ENCODE results near the gene CCL2. TPM values are rescaled to one million over a fixed set of nuclear protein-coding genes. Genes with fewer than 3 reads are reported as not detected.

The CCL2 gene
- total RNA-seq, 1 donor from 2014 or later, result 44.1 TPM

DNA sequence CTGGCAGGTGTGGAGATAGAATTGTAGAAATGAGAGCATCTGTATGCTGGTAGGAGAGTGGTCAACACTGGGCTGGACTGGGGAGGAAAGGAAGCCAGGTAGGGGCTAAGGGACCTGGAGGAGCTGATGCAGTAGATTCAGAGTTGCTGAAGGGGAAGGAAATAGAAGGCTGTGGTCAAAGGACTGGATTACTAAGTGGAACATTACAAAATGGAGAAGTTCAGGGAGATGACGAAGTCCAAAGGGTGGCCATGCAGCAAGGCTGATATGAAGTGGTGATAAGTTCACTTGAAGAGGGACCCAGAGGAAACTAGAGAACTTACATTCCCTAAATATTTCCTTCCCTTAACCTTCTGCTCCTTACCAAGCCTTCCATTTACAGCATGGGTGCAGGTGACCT is 8.6 kb upstream of the CCL2 start:
- H3K27me3 Mint-ChIP-seq (ENCODE audit: low read depth, unreplicated experiment), result peaks cover 2% of the 10 kb centered on the region
- no peaks in the 10 kb centered on the region for H3K36me3 Mint-ChIP-seq (ENCODE audit: low read depth, unreplicated experiment)
- no peak overlapping the region for H3K27ac Mint-ChIP-seq (ENCODE audit: unreplicated experiment)
- H3K4me1 Mint-ChIP-seq (ENCODE audit: low read depth, unreplicated experiment), result peaks cover 24% of the 10 kb centered on the region
- Histone ChIP-seq H3K27ac (ENCODE audit: low read depth, low read length) (no peak overlapping the region), H3K4me3 (ENCODE audit: insufficient read depth, low read depth, low read length) (no peak overlapping the region), H3K27me3 (ENCODE audit: insufficient read depth, low read length) (no peaks in the 10 kb centered on the region), H3K9me3 (ENCODE audit: insufficient read depth, low read depth, low read length) (no peaks in the 10 kb centered on the region), H4K20me1 (ENCODE audit: insufficient read depth, low read length) (no peaks in the 10 kb centered on the region), H2AFZ (ENCODE audit: low read depth, low read length) (no peak overlapping the region), H3K4me1 (ENCODE audit: insufficient read depth, low read length) (peaks cover 40% of the 10 kb centered on the region), H3K9ac (ENCODE audit: low read length) (no peak overlapping the region), H3K36me3 (ENCODE audit: insufficient read depth, low read length) (no peaks in the 10 kb centered on the region), H3K79me2 (ENCODE audit: insufficient read depth, low read length) (no peaks in the 10 kb centered on the region), H3K4me2 (ENCODE audit: low read length) (no peak overlapping the region)
- TF ChIP-seq EZH2 (IDR thresholded peaks at IDR 0.05; ENCODE audit: insufficient read depth, low read length) (no peak), CTCF (IDR thresholded peaks at IDR 0.05; ENCODE audit: insufficient read depth, low read depth, low read length) (no peak)
- no peak for DNase-seq (ENCODE audit: low read depth)
- FAIRE-seq, result no peak
- H3K9me3 Mint-ChIP-seq (ENCODE audit: unreplicated experiment), result peaks cover 4% of the 10 kb centered on the region
- no peak overlapping the region for H3K4me3 Mint-ChIP-seq (ENCODE audit: unreplicated experiment)

DNA sequence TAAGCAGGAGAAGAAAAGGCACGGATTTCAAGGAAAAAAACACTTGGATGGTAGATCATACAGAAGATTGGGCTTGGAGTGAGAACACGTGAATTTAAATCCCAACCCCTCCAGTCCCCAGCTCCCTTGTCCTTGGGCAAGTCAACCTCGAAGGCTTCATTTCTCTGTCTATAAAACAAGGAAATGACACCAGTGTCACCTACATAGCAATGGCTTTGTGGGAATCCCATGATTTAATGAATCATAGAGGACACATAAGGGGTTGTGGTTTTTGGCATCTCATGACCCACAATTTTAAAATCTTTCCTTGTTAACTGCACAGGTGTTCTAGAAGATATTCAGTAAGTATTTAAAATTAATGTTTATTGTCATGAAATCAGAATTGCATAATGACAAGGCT is 8.2 kb upstream of the CCL2 start:
- no peaks in the 10 kb centered on the region for H3K36me3 Mint-ChIP-seq (ENCODE audit: low read depth, unreplicated experiment)
- peaks cover 4% of the 10 kb centered on the region for H3K9me3 Mint-ChIP-seq (ENCODE audit: unreplicated experiment)
- no peaks in the 10 kb centered on the region for H3K9me3 ChIP-seq (ENCODE audit: insufficient read depth, low read depth, low read length)
- no peak overlapping the region for H3K27ac Mint-ChIP-seq (ENCODE audit: unreplicated experiment)
- H3K4me3 ChIP-seq (ENCODE audit: insufficient read depth, low read depth, low read length), result no peak overlapping the region
- no peaks in the 10 kb centered on the region for H4K20me1 ChIP-seq (ENCODE audit: insufficient read depth, low read length)
- no peak overlapping the region for H3K4me3 Mint-ChIP-seq (ENCODE audit: unreplicated experiment)
- H3K4me1 ChIP-seq (ENCODE audit: insufficient read depth, low read length), result peaks cover 44% of the 10 kb centered on the region
- no peaks in the 10 kb centered on the region for H3K27me3 ChIP-seq (ENCODE audit: insufficient read depth, low read length)
- H3K4me1 Mint-ChIP-seq (ENCODE audit: low read depth, unreplicated experiment), result peaks cover 28% of the 10 kb centered on the region
- no peaks in the 10 kb centered on the region for H3K79me2 ChIP-seq (ENCODE audit: insufficient read depth, low read length)
- H3K27me3 Mint-ChIP-seq (ENCODE audit: low read depth, unreplicated experiment), result peaks cover 2% of the 10 kb centered on the region
- no peaks in the 10 kb centered on the region for H3K36me3 ChIP-seq (ENCODE audit: insufficient read depth, low read length)
- no peak overlapping the region for H3K4me2 ChIP-seq (ENCODE audit: low read length)
- no peak overlapping the region for H2AFZ ChIP-seq (ENCODE audit: low read depth, low read length)
- TF ChIP-seq EZH2 (IDR thresholded peaks at IDR 0.05; ENCODE audit: insufficient read depth, low read length), result no peak
- TF ChIP-seq CTCF (IDR thresholded peaks at IDR 0.05; ENCODE audit: insufficient read depth, low read depth, low read length), result no peak
- H3K9ac ChIP-seq (ENCODE audit: low read length), result no peak overlapping the region
- FAIRE-seq (no peak), DNase-seq (ENCODE audit: low read depth) (no peak)
- H3K27ac ChIP-seq (ENCODE audit: low read depth, low read length), result peak overlapping the region; percentile 97

DNA sequence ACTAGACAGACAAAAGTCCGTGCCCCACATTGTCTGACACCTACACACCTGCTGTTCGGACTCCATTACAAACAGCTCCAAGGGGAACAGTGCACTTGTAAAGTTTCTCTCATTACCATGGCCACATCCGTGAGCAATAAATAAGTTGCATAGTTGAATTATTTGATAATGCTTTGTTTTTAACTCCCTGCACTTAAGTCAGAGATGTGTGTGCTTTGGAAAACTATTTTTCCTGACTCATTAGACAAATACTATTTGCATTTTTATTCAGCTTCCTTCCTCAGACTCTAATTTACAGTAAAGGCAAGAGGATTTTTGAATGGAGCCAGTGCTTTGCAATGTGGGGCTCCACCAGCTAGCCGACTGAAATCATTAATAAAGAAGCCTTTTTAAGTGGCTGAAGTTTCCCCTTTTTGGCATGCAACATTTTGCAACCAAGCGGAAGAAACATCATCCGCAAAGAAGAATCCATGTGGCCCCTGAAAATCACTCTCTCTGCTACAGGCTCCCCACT is 6.5 kb upstream of the CCL2 start:
- H3K36me3 Mint-ChIP-seq (ENCODE audit: low read depth, unreplicated experiment), result no peaks in the 10 kb centered on the region
- no peak overlapping the region for H3K4me3 Mint-ChIP-seq (ENCODE audit: unreplicated experiment)
- peak overlapping the region; percentile 83 for H3K9ac ChIP-seq (ENCODE audit: low read length)
- H3K79me2 ChIP-seq (ENCODE audit: insufficient read depth, low read length), result no peaks in the 10 kb centered on the region
- peaks cover 61% of the 10 kb centered on the region for H3K4me1 ChIP-seq (ENCODE audit: insufficient read depth, low read length)
- H3K27ac Mint-ChIP-seq (ENCODE audit: unreplicated experiment), result no peak overlapping the region
- no peaks in the 10 kb centered on the region for H4K20me1 ChIP-seq (ENCODE audit: insufficient read depth, low read length)
- no peak overlapping the region for H2AFZ ChIP-seq (ENCODE audit: low read depth, low read length)
- H3K4me1 Mint-ChIP-seq (ENCODE audit: low read depth, unreplicated experiment), result peaks cover 40% of the 10 kb centered on the region
- peak overlapping the region; percentile 61 for H3K4me2 ChIP-seq (ENCODE audit: low read length)
- H3K9me3 ChIP-seq (ENCODE audit: insufficient read depth, low read depth, low read length), result no peaks in the 10 kb centered on the region
- DNase-seq (ENCODE audit: low read depth) (peak; percentile 97), FAIRE-seq (peak; percentile 39)
- peaks cover 2% of the 10 kb centered on the region for H3K27me3 Mint-ChIP-seq (ENCODE audit: low read depth, unreplicated experiment)
- no peaks in the 10 kb centered on the region for H3K36me3 ChIP-seq (ENCODE audit: insufficient read depth, low read length)
- H3K27ac ChIP-seq (ENCODE audit: low read depth, low read length), result peak overlapping the region; percentile 97
- H3K4me3 ChIP-seq (ENCODE audit: insufficient read depth, low read depth, low read length), result no peak overlapping the region
- H3K27me3 ChIP-seq (ENCODE audit: insufficient read depth, low read length), result no peaks in the 10 kb centered on the region
- TF ChIP-seq EZH2 (IDR thresholded peaks at IDR 0.05; ENCODE audit: insufficient read depth, low read length) (no peak), CTCF (IDR thresholded peaks at IDR 0.05; ENCODE audit: insufficient read depth, low read depth, low read length) (no peak)
- peaks cover 4% of the 10 kb centered on the region for H3K9me3 Mint-ChIP-seq (ENCODE audit: unreplicated experiment)

Measured in astrocyte (in vitro differentiated cells and primary cell).